GM19452 (cell line): ENCODE data around the gene MUC4.
"Not testable (repeated sequence)": the region's sequence is repeated elsewhere in the genome, so short reads cannot be mapped to it uniquely, and the experiment has no call there.

Experiments used
- ATAC-seq: cut with Tn5 transposase; IDR thresholded peaks from one replicate; pipeline ENCODE4 v1.9.1; 2021; ENCODE audit not compliant: unreplicated experiment

MUC4 gene

DNA sequence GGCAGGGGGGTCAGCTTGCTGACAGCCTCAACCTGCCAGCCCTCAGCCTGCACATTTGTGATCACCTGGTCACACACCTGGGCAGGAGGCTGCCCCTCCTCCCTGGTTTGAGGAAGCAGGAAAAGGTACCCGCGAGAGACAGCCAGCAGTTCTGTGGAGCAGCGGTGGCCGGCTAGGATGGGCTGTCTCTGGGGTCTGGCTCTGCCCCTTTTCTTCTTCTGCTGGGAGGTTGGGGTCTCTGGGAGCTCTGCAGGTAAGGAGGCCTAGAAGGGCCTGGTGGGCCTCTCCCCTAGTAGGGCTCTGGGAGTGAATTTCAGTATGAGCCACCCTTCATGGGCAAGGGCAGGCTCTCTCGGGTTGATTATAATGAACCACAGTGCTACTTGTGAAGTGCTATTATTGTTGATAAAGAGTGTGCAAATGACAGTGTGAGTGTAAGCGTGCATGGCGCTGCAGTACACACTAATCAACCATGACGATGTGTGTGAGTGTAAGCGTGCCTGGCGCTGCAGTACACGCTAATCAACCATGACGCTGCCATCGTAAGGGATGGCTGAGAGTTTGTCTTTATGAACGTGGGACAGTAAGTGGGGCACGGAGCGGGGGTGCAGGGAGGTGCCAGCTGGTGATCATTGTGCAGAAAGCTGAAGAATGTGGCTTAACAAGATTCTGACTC is 90.8 kb downstream of the MUC4 start, which contains the start of gene MUC20:
Gene MUC20 (plus strand): TSS at position 148 of the 676 bp plus-strand sequence. CDS start 30 bp downstream, at position 178.
- not testable (repeated sequence) for ATAC-seq

DNA sequence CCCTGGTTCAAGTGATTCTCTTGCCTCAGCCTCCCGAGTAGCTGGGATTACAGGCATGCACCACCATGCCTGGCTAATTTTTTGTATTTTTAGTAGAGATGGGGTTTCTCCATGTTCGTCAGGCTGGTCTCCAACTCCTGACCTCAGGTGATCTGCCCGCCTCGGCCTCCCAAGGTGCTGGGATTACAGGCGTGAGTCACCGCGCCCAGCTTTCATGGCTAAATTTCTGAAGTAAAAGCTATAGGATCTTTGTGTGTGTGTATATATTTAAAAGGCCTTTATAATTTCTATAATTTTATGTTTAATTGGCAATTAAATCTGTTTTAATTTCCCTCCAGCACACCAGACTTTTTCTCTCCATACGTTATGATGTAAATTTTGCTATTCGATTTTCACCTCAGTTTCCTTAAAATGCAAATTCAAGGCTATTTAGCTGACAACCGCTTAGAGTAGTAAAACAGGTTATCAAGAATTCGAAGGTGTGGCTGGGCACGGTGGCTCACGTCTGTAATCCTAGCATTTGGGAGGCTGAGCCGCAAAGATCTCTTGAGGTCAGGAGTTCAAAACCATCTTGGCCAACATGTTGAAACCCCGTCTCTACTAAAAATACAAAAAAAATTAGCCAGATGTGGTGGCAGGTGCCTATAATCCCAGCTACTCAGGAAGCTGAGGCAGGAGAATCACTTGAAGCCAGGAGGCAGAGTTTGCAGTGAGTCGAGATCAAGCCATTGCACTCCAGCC is 92.0 kb downstream of the MUC4 start:
- ATAC-seq = not testable (repeated sequence)

DNA sequence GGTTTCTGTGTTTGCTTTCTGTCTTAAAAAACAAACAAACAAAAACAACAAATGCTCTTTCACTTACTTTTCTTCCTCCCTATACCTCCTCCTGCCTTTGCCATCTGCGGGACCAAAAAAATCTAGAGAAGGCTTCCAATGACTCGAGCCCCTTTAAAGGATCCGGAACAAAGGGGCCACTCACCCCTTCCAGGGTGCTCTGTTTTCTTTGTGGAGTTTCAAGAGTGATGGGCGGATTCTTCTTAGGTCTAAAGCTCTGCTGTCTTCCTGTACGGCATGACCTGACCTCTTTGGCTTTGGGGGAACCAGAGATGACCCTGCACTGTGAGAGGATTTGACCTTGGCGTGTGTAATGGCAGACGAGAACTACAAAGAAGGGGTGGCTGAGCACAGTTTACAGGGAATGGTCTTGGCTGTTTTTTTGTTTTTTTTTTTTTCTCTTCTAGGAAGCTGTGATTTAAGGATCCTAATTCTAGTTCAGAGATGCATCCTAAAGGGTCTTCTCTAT is 93.2 kb downstream of the MUC4 start:
- no peak for ATAC-seq

DNA sequence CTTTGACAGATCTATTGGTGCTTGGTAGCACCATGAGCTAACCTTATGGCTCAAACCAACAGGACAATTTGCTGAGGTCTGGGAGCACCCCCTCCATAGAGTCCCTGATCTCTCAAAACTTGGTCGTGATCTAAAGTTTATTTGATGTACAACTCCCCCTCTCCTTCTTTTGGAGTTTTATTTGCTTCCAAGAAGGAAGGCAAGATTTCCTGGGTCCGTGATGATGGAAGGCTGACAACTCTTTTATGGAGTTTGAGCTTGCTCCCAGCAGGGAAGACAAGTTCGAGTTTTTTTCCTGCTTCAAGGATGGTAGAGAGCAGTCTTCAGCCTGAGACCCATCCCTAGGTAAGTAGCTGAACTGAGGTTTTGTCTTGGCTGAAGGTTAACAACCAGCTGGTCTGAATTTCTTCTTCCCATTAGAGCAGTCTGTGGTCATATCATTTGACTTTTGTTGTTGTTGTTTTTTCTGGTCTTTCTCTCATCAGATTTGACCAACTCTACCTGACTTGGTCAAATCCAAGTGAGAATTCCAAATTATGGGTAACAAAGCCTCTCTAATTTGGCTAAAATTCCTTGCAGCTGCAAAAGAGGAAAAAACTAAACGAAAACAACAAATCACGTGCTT is 93.8 kb downstream of the MUC4 start:
- no peak for ATAC-seq

DNA sequence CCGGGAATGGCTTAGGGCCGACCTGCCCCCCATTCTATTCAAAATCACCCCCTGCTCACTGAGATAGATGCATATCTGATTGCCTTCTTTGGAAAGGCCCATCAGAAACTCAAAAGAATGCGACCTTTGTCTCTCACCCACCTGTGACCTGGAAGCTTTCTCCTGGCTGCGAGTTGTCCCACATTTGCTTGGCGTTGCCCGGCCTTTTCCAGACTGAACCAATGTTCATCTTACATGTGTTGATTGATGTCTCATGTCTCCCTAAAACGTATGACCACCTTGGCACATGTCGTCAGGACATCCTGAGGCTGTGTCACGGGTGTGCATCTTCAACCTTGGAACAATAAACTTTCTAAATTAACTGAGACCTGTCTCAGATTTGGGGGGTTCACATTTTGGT is 94.3 kb downstream of the MUC4 start:
- no peak for ATAC-seq

DNA sequence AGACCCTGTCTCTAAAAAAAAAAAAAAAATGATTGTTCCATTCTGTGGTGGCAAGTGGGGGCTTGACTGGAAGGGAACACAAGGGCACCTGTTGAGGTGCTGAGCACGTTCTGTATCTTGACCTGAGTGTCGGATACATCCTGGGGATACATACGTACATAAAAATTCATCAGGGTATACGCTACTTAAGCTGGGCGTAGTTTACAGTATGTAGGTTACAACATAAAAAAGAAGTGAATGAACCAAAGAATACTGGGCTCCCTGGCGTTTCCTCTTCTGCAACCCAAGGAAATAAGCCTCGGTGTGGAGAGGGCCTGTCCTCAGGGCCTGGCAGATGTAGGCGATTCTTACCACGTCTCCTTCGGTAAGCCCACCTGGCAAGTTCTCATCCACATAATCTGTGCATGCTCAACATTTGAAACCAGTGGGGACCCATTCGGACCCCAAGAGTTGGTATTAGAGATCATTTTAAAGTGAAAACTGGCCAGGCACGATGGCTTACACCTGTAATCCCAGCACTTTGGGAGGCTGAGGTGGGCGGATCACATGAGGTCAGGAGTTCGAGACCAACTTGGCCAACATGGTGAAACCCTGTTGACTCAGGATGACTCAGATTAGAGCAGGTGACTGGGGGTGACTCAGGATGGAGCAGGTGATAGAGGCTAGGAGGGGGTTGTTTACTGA is 96.0 kb downstream of the MUC4 start:
- ATAC-seq = no peak

DNA sequence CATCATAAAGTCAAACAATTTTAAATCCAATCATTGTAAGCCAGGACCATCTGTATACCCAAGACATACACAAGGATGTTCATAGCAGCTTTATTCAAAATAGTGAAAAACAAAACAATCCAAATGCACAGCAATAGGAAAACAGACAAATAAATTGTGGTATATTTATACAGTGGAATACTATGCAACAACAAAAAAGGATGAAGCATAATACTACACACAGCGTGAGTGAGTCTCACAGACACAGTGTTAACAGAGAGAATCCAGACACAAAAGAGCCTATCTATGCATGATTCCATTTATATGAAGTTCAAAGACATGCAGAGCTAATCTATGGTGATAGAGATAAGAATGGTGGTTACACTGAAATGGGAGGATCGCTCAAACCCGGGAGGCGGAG is 96.6 kb downstream of the MUC4 start:
- ATAC-seq = no peak

DNA sequence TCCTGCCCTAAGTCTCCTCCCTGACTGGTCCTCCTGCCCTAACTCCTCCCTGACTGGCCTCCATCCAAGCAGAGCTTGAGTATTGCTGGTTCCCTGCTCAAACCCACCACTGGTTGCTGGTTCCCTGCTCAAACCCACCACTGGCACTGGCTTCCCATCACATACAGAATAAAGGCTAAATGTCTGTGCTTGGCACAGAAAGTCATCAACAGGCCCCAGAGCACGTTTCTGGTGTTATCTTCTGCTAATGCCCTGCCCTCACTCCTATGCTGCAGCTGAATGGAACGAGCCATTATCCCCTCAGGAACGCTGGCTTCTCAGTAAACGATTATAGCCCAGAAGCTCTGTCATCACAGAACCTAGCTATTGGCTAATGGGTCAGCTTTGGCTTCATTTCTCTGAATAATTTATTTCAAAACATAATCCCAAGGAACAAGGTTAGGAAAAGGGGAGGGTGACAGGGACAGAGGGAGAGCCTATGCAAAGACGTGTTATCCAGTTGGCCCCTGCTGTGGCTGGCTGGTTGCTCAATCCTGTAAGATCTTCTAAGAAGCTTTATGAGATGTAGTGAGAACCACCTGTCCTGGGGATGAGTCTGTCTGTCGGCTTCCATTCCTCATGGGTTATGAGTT is 97.2 kb downstream of the MUC4 start:
- ATAC-seq = no peak

DNA sequence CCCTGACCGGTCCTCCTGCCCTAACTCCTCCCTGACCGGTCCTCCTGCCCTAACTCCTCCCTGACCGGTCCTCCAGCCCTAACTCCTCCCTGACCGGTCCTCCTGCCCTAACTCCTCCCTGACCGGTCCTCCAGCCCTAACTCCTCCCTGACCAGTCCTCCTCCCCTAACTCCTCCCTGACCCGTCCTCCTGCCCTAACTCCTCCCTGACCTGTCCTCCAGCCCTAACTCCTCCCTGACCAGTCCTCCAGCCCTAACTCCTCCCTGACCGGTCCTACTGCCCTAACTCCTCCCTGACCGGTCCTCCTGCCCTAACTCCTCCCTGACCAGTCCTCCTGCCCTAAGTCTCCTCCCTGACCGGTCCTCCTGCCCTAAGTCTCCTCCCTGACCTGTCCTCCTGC is 98.6 kb downstream of the MUC4 start:
- ATAC-seq = not testable (repeated sequence)

DNA sequence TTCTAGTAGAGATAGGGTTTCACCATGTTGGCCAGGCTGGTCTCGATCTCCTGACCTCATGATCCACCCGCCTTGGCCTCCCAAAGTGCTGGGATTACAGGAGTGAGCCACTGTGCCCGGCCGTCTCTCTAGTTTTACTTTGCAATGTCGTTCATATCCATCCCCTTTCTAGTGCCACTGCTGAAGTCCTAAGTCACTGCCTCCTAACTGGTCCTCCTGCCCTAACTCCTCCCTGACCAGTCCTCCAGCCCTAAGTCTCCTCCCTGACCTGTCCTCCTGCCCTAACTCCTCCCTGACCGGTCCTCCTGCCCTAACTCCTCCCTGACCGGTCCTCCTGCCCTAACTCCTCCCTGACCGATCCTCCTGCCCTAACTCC is 99.2 kb downstream of the MUC4 start:
- ATAC-seq = not testable (repeated sequence)

DNA sequence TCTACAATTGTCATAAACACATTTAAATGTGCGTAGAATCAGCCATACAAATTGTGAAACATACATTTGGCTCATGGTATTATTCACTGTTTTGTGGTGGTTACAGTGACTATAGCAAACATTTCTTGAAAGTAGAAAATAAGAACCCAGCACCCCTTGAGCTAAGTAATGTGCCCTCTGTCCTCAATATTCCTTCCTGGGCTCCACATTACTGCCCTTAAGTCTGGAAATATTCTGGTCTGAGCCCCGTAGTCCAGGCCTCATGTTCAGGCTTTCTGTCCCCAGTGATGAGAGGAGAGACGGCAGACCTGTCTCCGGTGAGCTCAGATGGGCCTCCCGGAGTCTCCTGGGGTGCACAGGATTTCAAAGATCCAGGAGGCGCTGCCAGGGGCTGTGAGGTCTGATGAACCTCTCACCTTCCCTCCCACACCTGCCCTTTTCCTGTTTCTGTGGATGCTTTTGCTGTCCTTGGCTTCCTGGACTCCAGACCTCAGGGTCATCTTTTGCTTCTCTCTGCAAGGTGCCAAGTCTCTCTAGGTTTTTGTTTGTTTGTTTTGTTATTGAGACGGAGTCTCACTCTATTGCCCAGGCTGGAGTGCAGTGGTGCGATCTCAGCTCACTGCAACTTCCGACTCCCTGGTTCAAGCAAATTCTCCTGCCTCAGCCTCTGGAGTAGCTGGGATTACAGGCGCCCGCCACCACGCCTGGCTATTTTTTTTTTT is 99.8 kb downstream of the MUC4 start:
- no peak for ATAC-seq

DNA sequence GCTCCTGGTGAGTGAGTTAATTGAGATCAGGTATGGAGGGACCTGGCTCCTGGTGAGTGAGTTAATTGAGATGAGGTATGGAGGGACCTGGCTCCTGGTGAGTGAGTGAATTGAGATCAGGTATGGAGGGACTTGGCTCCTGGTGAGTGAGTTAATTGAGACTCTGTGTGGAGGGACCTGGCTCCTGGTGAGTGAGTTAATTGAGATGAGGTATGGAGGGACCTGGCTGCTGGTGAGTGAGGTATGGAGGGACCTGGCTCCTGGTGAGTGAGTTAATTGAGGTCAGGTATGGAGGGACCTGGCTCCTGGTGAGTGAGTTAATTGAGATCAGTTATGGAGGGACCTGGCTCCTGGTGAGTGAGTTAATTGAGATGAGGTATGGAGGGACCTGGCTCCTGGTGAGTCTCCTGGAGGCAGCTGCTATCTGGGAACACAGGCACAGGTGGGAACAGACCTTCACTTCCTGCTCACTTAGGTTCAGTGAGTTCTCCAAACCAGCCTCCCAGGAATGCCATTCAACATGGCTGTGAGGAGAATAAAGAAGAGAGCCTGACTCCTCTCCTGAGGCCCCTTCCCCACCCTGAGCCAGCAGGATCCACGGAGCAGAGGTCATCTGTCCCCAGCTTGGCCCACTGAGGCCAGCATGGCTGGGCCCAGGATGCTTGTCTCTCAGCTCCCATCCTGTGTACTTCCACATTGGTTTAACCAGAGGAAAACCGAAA is 100.5 kb downstream of the MUC4 start:
- not testable (repeated sequence) for ATAC-seq

DNA sequence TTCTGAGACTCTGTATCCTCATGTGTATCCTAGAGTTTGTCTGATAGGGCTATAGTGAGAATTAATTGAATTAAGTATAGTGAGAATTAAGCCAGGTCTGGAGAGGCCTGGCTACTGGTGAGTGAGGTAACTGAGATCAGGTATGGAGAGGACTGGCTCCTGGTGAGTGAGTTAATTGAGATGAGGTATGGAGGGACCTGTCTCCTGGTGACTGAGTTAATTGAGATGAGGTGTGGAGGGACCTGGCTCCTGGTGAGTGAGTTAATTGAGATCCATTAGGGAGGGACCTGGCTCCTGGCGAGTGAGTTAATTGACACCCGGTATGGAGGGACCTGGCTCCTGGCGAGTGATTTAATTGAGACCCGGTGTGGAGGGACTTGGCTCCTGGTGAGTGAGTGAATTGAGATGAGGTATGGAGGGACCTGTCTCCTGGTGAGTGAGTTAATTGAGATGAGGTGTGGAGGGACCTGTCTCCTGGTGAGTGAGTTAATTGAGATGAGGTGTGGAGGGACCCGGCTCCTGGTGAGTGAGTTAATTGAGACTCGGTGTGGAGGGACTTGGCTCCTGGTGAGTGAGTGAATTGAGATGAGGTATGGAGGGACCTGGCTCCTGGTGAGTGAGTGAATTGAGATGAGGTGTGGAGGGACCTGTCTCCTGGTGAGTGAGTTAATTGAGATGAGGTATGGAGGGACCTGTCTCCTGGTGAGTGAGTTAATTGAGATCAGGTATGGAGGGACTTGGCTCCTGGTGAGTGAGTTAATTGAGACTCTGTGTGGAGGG is 101.4 kb downstream of the MUC4 start:
- not testable (repeated sequence) for ATAC-seq

DNA sequence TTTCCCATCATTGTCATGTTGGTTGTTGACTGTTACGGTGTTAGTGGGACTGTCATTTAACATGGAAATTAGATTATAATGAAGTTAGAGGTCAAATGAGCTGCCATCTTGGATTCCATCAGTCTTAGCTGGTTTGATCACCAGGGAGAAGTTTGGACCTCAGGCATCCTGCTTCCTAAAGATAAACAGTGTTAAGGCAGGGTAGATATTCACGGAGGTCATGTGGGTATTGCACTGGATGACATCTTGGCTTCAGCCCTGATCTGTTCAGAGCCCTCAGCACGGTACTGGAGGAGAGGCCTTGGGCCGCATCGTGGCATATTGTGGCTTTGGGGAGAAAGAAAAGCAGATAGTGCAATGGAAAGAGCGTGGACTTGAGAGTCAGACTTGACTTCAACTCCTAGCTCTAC is 102.0 kb downstream of the MUC4 start:
- no peak for ATAC-seq

DNA sequence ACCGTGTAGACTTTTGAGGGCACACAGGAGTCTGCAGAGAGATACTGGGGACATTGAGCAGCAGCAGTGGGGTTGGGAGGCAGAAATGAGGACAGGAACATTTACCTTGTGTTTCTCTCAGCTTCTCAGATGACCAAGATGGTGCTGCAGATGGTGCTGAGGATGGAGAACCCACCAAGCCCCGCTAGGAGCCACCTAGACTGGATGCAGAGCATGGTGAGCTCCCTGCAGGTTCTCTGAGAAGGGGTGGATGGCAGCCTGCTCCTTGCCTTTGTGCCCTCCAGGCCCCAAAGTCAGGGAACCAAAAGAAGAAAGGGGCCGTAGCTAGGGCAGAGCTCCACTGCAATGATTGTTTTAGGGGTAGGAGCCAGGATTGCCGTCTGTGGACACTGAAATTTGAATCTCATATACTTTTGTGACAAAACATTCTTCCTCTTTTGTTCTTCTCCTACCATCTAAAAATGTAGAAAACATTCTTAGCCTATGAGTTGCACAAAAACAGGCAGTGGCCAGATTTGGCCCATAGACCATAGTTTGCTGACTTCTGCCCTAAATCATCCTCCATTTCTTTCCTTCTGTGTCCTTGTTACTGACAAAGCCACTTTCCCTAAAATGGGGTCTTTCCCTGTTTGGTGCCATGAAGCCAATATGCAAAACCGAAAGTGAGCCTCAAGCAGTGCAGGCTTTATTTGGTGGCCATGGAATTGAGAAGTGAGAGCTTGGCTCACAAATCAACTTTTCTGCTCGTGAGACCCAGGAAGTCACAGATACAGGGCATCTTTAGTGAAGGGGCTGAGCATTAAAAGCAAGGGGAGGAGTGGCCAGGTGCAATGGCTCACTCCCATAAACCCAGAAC is 102.9 kb downstream of the MUC4 start:
- ATAC-seq = no peak

DNA sequence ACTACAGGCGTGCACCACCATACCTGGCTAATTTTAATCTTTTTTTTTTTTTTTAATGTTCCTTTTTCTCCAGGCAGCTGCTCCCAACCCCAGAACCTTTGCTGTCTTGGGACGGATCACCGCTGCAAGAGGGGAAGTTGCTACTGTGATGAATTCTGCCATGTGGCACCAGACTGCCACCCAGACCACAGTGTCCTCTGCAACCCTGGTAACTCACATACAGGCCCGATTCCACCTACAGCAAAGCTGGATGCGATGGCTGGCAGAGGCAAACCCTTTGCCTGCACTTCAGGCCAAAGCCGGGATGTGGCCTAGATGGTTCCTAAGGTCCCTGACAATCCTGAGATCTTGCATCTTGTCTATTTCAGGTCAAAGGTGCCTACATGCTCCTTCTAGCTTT is 103.7 kb downstream of the MUC4 start:
- no peak for ATAC-seq

DNA sequence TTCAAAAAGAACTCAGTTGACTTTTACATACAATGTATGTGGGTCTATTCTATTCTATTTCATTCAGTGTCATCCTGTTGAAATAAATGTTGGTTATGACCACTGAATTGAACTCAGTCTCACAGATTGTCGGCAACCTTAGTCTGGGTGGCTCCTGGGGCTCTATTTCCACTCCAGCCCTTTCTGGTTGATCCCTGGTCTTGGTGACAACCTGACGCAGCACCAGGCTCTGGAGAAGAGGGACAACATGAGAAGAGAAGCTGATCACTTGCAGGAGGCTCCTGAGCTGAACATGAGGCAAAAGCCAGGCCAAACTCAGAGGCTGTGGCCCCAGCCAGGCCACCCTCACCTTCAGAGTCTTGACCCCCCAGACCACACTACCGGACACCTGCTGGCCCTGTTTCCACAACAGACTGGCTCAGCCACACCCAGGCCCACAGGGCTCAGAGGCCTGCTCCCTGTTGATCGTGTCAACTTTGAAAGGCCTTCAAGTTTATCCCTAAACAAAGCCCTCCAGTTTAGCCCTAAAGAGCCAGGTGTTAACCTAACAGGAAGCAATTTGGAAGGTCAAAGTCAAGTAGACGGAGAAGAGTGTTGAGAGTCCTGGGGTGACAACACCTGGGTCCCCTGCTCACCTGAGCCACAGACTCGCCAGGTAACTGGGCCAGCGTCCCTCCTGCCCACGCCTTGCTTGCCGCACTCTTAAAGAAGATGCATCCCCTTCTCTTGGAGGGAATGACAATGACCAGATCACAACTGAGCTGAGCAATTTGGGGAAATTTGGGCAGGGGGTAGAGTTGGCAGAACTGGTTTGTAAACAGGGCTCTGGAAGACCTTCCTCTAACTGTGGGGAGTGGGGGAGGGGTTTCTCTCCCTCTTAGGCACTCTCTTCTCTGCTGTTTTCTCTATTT is 106.4 kb downstream of the MUC4 start:
- ATAC-seq = no peak
